ENCODE results near the gene ZNF384.
A peak's percentile ranks its signal among the peaks of the same experiment; 100 is the strongest.

The ZNF384 gene

GRCh38 chr12:6699259-6699988 is 10.2 kb upstream of the ZNF384 start:
- DNase-seq, result no peak

DNA sequence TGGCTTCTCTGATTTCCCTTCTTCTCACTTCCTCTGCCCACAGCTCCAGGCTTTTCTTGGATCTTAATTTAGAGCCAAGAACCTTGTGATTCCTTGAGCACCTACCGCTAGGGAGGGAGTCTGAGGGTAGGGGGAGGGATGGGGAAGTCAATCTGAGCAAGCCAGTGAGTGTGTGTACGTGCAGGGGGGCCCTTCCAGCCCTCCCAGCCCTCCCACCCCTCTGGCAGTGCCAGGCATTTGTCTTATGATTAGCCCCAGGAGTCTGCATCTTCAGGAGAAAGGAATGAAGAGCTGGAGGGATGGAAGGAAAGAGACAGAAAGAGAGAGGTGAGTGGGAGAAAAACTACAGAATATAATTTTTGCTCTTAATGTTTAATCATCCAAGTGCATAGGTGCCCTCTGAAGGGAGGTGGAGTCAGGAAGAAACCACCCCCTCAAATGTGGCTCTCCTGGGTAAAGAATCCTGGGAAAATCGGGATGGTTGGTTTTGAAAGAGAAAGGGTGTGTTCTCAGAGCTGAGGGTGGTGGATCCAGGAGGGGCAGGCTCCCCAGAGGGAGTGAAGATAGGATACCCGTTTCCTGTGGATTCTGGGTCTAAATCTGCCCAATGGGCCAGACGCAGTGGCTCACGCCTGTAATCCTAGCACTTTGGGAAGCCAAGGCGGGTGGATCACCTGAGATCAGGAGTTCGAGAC is 9.3 kb upstream of the ZNF384 start:
- DNase-seq, result no peak

GRCh38 chr12:6697584-6698351 is 8.6 kb upstream of the ZNF384 start:
- no peak for DNase-seq

GRCh38 chr12:6696690-6697583 is 7.8 kb upstream of the ZNF384 start:
- no peak for DNase-seq

DNA sequence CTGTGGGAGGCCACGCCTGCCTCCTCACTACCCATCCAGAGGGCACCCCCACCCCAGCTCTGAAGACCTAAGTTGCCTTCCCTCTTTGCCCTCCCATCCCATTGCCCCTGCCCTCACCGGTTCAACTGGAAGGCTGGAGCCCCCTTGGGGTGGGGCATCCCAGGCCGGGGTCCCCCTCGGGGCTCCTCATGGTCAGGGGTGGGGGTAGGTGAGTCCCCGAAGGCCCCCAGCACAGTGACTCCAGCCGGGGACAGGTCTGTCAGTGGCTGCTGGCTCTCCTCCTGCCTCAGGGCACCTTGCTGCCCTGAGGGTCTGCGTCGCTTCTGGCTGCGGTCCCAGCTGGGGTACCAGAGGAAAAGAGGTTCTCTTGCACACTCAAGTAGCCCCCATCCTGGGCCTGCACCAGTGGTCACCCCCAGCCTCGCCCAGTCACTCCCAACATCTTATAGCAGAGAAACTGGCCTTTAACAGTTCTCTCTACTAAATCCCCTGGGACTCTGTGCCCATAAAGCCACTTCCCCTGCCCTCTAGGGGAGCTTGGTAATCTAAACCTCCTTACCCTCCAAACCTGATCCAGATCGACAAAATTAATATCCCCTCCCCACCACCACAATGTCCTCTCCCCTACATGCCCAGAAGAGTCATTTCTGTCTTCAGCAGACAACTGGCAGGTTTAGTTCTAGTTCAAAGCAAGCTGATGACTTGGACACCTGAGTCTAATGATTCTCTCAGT is 6.3 kb upstream of the ZNF384 start:
- DNase-seq, result no peak

GRCh38 chr12:6694701-6695100 is 5.5 kb upstream of the ZNF384 start:
- no peak for DNase-seq

DNA sequence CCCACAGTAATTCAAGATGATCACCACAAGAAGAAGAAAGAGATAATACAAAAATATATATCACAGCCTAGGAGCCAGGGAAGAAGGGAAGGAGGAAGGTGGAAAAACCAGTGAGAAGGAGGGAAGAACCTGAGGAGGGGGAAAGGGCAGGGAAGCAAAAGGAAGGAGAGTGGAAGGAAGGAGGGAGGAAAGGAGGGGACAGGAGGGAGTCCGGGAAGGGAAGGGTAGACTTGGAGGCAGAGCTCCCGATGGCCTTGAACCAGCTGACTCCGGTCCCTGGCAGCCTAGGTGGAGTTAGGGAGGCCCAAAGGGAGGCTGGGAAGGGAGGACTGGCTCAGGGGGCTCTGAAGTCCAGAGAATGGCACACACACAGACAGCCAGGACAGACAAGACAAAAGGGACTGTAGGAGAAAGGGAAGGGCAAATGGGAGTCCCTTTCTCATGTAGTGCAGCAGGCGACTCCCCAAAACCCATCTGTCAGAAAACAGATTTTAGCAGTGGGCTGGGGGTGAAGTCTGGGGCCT is 4.7 kb upstream of the ZNF384 start:
- no peak for DNase-seq

DNA sequence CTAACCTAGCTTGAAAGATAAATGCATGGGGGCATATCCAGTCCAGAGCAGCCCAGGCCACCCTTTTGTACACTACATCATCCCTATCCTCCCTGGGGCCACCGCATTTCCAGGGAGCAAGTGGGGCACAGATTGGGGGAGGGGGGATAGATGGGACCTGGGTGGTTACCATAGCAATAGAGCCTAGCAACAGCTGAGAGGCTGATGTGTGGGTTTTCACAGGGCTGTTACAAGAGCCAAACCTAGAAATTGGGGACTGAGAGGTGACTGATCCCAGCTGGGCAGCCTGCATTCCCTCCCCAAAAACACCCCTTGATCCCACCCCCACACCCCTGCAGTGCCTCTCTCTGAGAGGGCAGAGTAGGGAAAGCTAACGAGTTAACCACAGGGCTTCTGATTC is 3.7 kb upstream of the ZNF384 start:
- no peak for DNase-seq

- DNase-seq, result no peak
These were observed 2.3 kb upstream of the ZNF384 start for GRCh38 chr12:6691473-6691872.

GRCh38 chr12:6688543-6688998 is 604 bp downstream of the ZNF384 start:
- DNase-seq, result no peak

- DNase-seq, result no peak
These were observed 3.4 kb downstream of the ZNF384 start for GRCh38 chr12:6685814-6686213.

GRCh38 chr12:6684609-6685008 is 4.6 kb downstream of the ZNF384 start:
- no peak for DNase-seq

DNA sequence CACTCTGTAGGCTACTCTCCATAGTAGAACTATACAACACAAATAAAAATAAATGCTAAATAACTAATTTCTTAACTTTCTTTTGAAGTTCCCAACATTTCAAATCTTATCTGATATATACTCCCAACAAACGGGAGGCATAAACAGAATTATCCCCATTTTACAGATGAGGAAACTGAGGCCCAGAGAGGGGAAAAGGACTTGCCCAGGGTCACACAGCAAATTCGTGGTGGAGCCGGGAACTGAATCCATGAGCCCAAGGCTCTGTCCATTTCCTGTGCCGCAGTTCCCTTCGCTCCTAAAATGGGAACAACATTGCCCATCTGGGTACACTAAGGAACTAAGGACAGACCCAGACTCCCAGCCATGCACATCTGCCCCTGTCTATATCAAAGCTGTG is 12.2 kb downstream of the ZNF384 start:
- DNase-seq, result no peak

DNA sequence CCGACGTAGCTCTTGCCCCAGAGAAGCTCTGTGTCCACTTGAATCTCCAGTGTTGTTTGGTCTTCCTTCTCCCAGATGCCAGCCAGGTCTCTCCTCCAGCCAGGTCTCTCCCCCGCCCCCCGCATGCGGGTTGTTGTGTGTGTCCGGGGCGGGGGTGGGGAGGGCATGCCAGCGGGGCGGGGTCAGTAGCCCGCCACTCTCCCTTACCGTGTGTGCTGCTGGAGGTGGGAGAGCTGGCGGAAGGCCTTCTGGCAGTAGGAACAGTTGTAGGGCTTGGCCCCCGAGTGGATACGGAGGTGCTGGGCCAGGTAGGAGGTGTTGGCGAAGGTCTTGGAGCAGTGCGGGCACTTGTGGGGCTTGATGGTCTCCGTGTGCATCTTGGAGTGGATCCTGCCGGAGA is 17.0 kb downstream of the ZNF384 start:
- no peak for DNase-seq

GRCh38 chr12:6667559-6668210 is 21.5 kb downstream of the ZNF384 start:
- no peak for DNase-seq

- no peak for DNase-seq
These were observed 23.0 kb downstream of the ZNF384 start for GRCh38 chr12:6666211-6666610.

DNA sequence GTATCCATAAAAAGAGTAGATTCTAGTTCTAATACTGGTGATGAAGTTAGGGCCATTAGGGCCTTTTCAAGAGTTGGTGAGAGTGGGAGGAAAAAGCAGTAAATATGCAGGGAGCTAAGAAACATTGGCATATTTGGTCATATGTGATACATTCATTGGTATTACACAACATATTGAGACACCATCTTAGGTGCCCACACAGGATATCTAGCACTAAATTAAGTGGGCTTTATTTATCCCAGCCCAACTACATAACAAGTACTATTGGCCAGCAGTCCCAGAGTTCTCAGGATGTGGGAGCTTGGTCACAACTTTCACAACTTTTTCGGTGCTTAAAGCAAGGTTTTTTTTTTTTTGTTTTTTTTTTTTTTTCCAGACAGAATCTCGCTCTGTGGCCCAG is 24.3 kb downstream of the ZNF384 start:
- DNase-seq, result no peak

- peak; percentile 86 for DNase-seq
These were observed 26.1 kb downstream of the ZNF384 start, which contains the start of gene ING4 for GRCh38 chr12:6662906-6663742. Gene ING4, minus strand, starts transcription at chr12:6663119. Its CDS starts 18 bp downstream, at chr12:6663101.

DNA sequence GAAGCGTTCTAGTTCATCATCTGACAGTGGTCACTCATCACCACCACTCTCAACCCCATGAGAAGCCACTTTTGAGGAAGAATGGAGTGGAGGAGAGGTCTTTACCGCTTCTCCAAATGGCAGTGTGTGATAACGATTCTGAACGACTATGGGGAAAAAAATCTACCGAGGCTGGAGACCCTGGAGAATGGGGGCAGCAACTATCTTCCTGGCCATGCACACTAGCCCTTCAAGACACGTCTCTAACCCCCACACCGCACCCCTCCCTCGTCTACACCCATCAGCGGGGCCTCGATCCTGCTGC is 26.6 kb downstream of the ZNF384 start:
- no peak for DNase-seq

DNA sequence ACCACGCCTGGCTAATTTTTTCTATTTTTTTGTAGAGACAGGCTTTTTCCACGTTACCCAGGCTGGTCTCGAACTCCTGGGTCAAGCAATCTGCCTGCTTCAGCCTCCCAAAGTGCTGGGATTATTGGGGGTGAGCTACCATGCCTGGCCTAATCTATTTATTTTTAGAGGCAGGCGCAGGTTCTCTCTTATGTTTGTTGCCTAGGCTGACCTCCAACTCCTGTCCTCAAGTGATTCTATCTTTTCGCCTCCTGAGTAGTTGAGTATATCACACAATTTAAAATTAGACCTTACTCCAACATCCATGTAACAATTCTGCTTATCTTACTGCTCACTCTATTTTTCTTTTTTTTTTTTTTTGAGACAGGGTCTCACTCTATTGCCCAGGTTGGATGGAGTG is 35.2 kb downstream of the ZNF384 start:
- DNase-seq, result no peak

Data from stimulated activated CD4-positive, alpha-beta T cell treated with anti-CD3 and anti-CD28 coated beads, Interleukin-12 subunit alpha, Interleukin-12 subunit beta, amount 100 ng/mL, for 4 hours (primary cell).